HEK293 (cell line): Measurements from ENCODE around the gene ETV7.

Source experiments
- CTCF ChIA-PET: fragments of 350-600 bp; formaldehyde crosslinking; extraction: SDS; loops from one replicate; lab custom pipeline; 2021; ENCODE audit warnings: antibody characterized with exemption; lab: Yijun Ruan, JAX
- POLR2A ChIA-PET: fragments of 300-600 bp; formaldehyde crosslinking; extraction: SDS; loops from one replicate; lab custom pipeline; 2020; ENCODE audit warnings: antibody characterized with exemption, inconsistent platforms; lab: Yijun Ruan, JAX
- H3K27ac ChIP-seq: fragments of 200-500 bp; sonication (Bioruptor generic); 2 replicates; pipeline ENCODE4 v1.5.1; 2014; ENCODE audit warnings: low read depth, low read length, control low read depth, inconsistent platforms; ENCODE audit errors: extremely low read depth
- H3K36me3 ChIP-seq, 2 experiments: fragments of 200-500 bp in 1 of 2; sonication (Bioruptor generic) in 1 of 2; 1 replicate in 1 of 2; 2 replicates in 1 of 2; pipeline ENCODE4 v1.5.1; 2014 to 2017; ENCODE audit warnings: inconsistent platforms in 2 of 2, low read length in 2 of 2; ENCODE audit not compliant: control insufficient read depth in 2 of 2, insufficient read depth in 1 of 2
- H3K4me1 ChIP-seq: fragments of 200-500 bp; sonication (Bioruptor generic); 2 replicates; pipeline ENCODE4 v1.5.1; 2014; ENCODE audit warnings: mild to moderate bottlenecking, low read length, inconsistent platforms; ENCODE audit not compliant: control insufficient read depth, insufficient read depth
- H3K4me3 ChIP-seq: 2 replicates; pipeline ENCODE4 v1.5.1; 2011; ENCODE audit warnings: low read depth, mild to moderate bottlenecking, control low read depth, low read length, moderate library complexity
- H3K9me3 ChIP-seq: fragments of 200-500 bp; sonication (Bioruptor generic); 2 replicates; pipeline ENCODE4 v1.5.1; 2014; ENCODE audit warnings: low read depth, low read length, inconsistent platforms; ENCODE audit not compliant: control insufficient read depth, insufficient read depth
- ELK4 ChIP-seq: IDR thresholded peaks from 2 replicates; pipeline ENCODE4 v1.6.1; 2011; ENCODE audit warnings: mild to moderate bottlenecking, low read depth, low read length, borderline replicate concordance
- HIC1 ChIP-seq: fragments of 450-650 bp; formaldehyde crosslinking; IDR thresholded peaks from 2 replicates; pipeline ENCODE4 v1.5.1; 2016; ENCODE audit warnings: missing biosample characterization, missing genetic modification characterization
- HOXA7 ChIP-seq: sonication (generic); formaldehyde crosslinking; IDR thresholded peaks from 2 replicates; pipeline ENCODE4 v1.8.1; 2022; ENCODE audit warnings: missing genetic modification reagents, borderline replicate concordance
- MEIS1 ChIP-seq: sonication (generic); formaldehyde crosslinking; IDR thresholded peaks from 2 replicates; pipeline ENCODE4 v1.8.1; 2022; ENCODE audit warnings: missing genetic modification reagents, mild to moderate bottlenecking, borderline replicate concordance
- MZF1 ChIP-seq: fragments of 450-650 bp; formaldehyde crosslinking; IDR thresholded peaks from 2 replicates; pipeline ENCODE4 v1.5.1; 2017; ENCODE audit warnings: missing biosample characterization, missing genetic modification characterization, borderline replicate concordance
- TSHZ1 ChIP-seq: fragments of 450-650 bp; formaldehyde crosslinking; IDR thresholded peaks from 2 replicates; pipeline ENCODE4 v1.5.1; 2016; ENCODE audit warnings: missing biosample characterization, missing genetic modification characterization, borderline replicate concordance
- YY1 ChIP-seq: fragments of 450-650 bp; formaldehyde crosslinking; IDR thresholded peaks from 2 replicates; pipeline ENCODE4 v1.5.1; 2018; ENCODE audit warnings: missing biosample characterization, missing genetic modification characterization
- ZBTB6 ChIP-seq: fragments of 450-650 bp; formaldehyde crosslinking; IDR thresholded peaks from 2 replicates; pipeline ENCODE4 v1.5.1; 2017; ENCODE audit warnings: missing biosample characterization, missing genetic modification characterization
- ZNF140 ChIP-seq: fragments of 450-650 bp; formaldehyde crosslinking; IDR thresholded peaks from 2 replicates; pipeline ENCODE4 v1.5.1; 2016; ENCODE audit warnings: missing biosample characterization, missing genetic modification characterization
- ZNF223 ChIP-seq: fragments of 450-650 bp; formaldehyde crosslinking; IDR thresholded peaks from 2 replicates; pipeline ENCODE4 v1.5.1; 2016; ENCODE audit warnings: missing biosample characterization, missing genetic modification characterization
- ZNF362 ChIP-seq: fragments of 450-650 bp; formaldehyde crosslinking; IDR thresholded peaks from 2 replicates; pipeline ENCODE4 v1.5.1; 2016; ENCODE audit warnings: missing biosample characterization, missing genetic modification characterization
- ZNF426 ChIP-seq: fragments of 450-650 bp; formaldehyde crosslinking; IDR thresholded peaks from 2 replicates; pipeline ENCODE4 v1.5.1; 2017; ENCODE audit warnings: missing biosample characterization, missing genetic modification characterization, mild to moderate bottlenecking, inconsistent platforms, moderate library complexity
- ZNF518A ChIP-seq: fragments of 450-650 bp; formaldehyde crosslinking; conservative IDR thresholded peaks from 2 replicates; pipeline ENCODE4 v1.5.1; 2016; ENCODE audit warnings: low read depth, missing biosample characterization, missing genetic modification characterization
- ZNF549 ChIP-seq: fragments of 450-650 bp; IDR thresholded peaks from 2 replicates; pipeline ENCODE4 v1.5.1; 2018; ENCODE audit warnings: missing biosample characterization, missing genetic modification characterization, mild to moderate bottlenecking, inconsistent platforms, moderate library complexity
- ZNF623 ChIP-seq: fragments of 450-650 bp; formaldehyde crosslinking; IDR thresholded peaks from 2 replicates; pipeline ENCODE4 v1.5.1; 2016; ENCODE audit warnings: missing biosample characterization, missing genetic modification characterization
- ZNF639 ChIP-seq: fragments of 450-650 bp; formaldehyde crosslinking; IDR thresholded peaks from 2 replicates; pipeline ENCODE4 v1.5.1; 2016; ENCODE audit warnings: missing biosample characterization, missing genetic modification characterization
- ZNF660 ChIP-seq: fragments of 450-650 bp; IDR thresholded peaks from 2 replicates; pipeline ENCODE4 v1.5.1; 2018; ENCODE audit warnings: missing biosample characterization, mild to moderate bottlenecking, missing genetic modification characterization
- ZNF701 ChIP-seq: fragments of 450-650 bp; formaldehyde crosslinking; IDR thresholded peaks from 2 replicates; pipeline ENCODE4 v1.5.1; 2016; ENCODE audit warnings: missing biosample characterization, missing genetic modification characterization

Gene ETV7

GRCh38 chr6:36343109-36343680 is 44.3 kb downstream of the ETV7 start:
- Histone ChIP-seq H3K4me3 (no peak overlapping the region), H3K27ac (no peak overlapping the region), H3K4me1 (no peaks in the 10 kb centered on the region), H3K9me3 (no peaks in the 10 kb centered on the region), H3K36me3 (no peaks in the 10 kb centered on the region)
- CTCF ChIA-PET: interaction anchor here (1.1 to 17.7 kb wide), 4 partner anchors 15 to 204 kb away, joined by 3 to 234 read pairs (median 30); no protein-coding TSS in a partner anchor
- TF ChIP-seq ZNF639 (tag by site-specific recombination) (no peak), YY1 (no peak), ZNF140 (tag by site-specific recombination) (no peak), ZNF518A (tag by site-specific recombination) (no peak), ELK4 (no peak), ZNF701 (tag by site-specific recombination) (no peak), MEIS1 (CRISPR knock-in tag) (no peak), ZNF223 (tag by site-specific recombination) (no peak), ZNF426 (no peak), HOXA7 (no peak), MZF1 (tag by site-specific recombination) (no peak), TSHZ1 (tag by site-specific recombination) (no peak), ZNF660 (tag by site-specific recombination) (no peak), ZNF549 (tag by site-specific recombination) (no peak), HIC1 (tag by site-specific recombination) (no peak), ZNF623 (tag by site-specific recombination) (no peak), ZBTB6 (tag by site-specific recombination) (no peak), ZNF362 (no peak)
- POLR2A ChIA-PET: no interaction called here
